Heart left ventricle (tissue), 13 donors: ENCODE measurements around the gene DGKG.

Experiments used
- CTCF ChIP-seq, 12 donors: fragments of 200-600 bp; sonication (generic) in 4 of 12; IDR thresholded peaks; one replicate each; pipeline versions ENCODE4 v1.5.0 to v1.8.0; 2018 to 2022; ENCODE audit warnings: antibody characterized with exemption in 12 of 12, mild to moderate bottlenecking in 5 of 12
- POLR2A ChIP-seq, 2 donors: fragments of 450-650 bp; IDR thresholded peaks; one replicate each; pipeline ENCODE4 v1.6.1; 2017; ENCODE audit warnings: antibody characterized with exemption in 2 of 2, mild to moderate bottlenecking in 2 of 2, moderate library complexity in 2 of 2
- donor health status: ischemic (EF 13 %, LVEDD 7.1; RV severe dilation, severe dysfunction).
- donor health status: DM: no; HTN: yes; CAD: no.
- donor health status: DM: no; HTN: no; CAD: no.
- donor health status: ischemic (EF 25% LVEDD 6.9; RV normal size, moderate dysfunction).
- donor health status: ischemic (EF 25% LVEDD 5.7; RV mildly dilated, moderate dysfunction).
- donor health status: ischemic (EF 35%, LVEDD 5.7; RV mildly dilated, moderate dysfunction).
- donor health status: nonischemic (EF 11% LVEDD 7.7; RV severe dilation, severe dysfunction).
- donor health status: DM: yes; HTN: yes; CAD: no.
- donor health status: PGD.
- donor health status: ischemic (EF 29% LVEDD 5.4; RV normal size, mild dysfunction).
- donor health status: nonischemic (EF 23%, LVEDD 6.1; RV moderate dilation, normal function).

- no peak for TF ChIP-seq POLR2A (IDR thresholded peaks at IDR 0.05)
- no peak for TF ChIP-seq CTCF (IDR thresholded peaks at IDR 0.05)
These were observed 24.0 kb upstream of the DGKG start for GRCh38 chr3:186385856-186386602.
